SH-SY5Y (cell line): ENCODE data around the gene TRMT61B.

Source experiments
- GATA2 ChIP-seq: IDR thresholded peaks from 2 replicates; pipeline ENCODE4 v1.6.1; 2011; ENCODE audit warnings: mild to moderate bottlenecking, low read depth, low read length
- GATA3 ChIP-seq: IDR thresholded peaks from 2 replicates; pipeline ENCODE4 v1.6.1; 2011; ENCODE audit warnings: low read depth, mild to moderate bottlenecking, low read length, moderate library complexity

GRCh38 chr2:28904802-28905457 is 34.8 kb upstream of the TRMT61B start:
- TF ChIP-seq GATA2: no peak
- no peak for TF ChIP-seq GATA3
